ENCODE data around the gene ATG16L2.

- TF ChIP-seq POLR2A (IDR thresholded peaks at IDR 0.05; ENCODE audit: low read length) = no peak
- TF ChIP-seq GATA1 (IDR thresholded peaks at IDR 0.05; ENCODE audit: low read depth, low read length) = no peak
Observed at GRCh38 chr11:72812604-72812966, 1.6 kb upstream of the ATG16L2 start.

All from erythroblast (primary cell).